Progenitor cell of endocrine pancreas (in vitro differentiated cells): ENCODE results near the gene MSL2. TPM values are rescaled to one million over a fixed set of nuclear protein-coding genes. Genes with fewer than 3 reads are reported as not detected.
"Not testable (repeated sequence)": the region's sequence is repeated elsewhere in the genome, so short reads cannot be mapped to it uniquely, and the experiment has no call there.

Experiments used
- DNase-seq: peaks from one replicate; pipeline ENCODE4 v3.0.0; 2021; ENCODE audit warnings: low spot score; ENCODE audit not compliant: unreplicated experiment
- H3K27ac Mint-ChIP-seq: 2 replicates; pipeline ENCODE4 v1.8.0; 2021; ENCODE audit warnings: mild to moderate bottlenecking, moderate library complexity, mixed read lengths
- H3K27me3 Mint-ChIP-seq: 2 replicates; pipeline ENCODE4 v1.8.0; 2021; ENCODE audit warnings: mixed read lengths
- H3K36me3 Mint-ChIP-seq: 2 replicates; pipeline ENCODE4 v1.8.0; 2022; ENCODE audit warnings: mixed read lengths; ENCODE audit not compliant: insufficient read depth
- H3K4me1 Mint-ChIP-seq: 2 replicates; pipeline ENCODE4 v1.8.0; 2021; ENCODE audit warnings: low read depth, mixed read lengths
- H3K4me3 Mint-ChIP-seq: 2 replicates; pipeline ENCODE4 v1.8.0; 2021; ENCODE audit warnings: low read depth, mild to moderate bottlenecking, moderate library complexity, mixed read lengths
- H3K9me3 Mint-ChIP-seq: 2 replicates; pipeline ENCODE4 v1.8.0; 2021; ENCODE audit warnings: low read depth, mixed read lengths
- total RNA-seq: library from RNA; stranded (reverse); gene quantifications from 2 replicates; pipeline ENCODE4 v1.2.1, GENCODE V29; 2021
- TF ChIP-seq, protein P1 (sequence below): fragments of 200-600 bp; sonication (generic); IDR thresholded peaks from one replicate; pipeline ENCODE4 v1.5.0; 2021; ENCODE audit warnings: antibody characterized with exemption, mild to moderate bottlenecking; ENCODE audit not compliant: unreplicated experiment

Gene MSL2
- total RNA-seq, 1 donor from 2014 or later = 39.9 TPM

DNA sequence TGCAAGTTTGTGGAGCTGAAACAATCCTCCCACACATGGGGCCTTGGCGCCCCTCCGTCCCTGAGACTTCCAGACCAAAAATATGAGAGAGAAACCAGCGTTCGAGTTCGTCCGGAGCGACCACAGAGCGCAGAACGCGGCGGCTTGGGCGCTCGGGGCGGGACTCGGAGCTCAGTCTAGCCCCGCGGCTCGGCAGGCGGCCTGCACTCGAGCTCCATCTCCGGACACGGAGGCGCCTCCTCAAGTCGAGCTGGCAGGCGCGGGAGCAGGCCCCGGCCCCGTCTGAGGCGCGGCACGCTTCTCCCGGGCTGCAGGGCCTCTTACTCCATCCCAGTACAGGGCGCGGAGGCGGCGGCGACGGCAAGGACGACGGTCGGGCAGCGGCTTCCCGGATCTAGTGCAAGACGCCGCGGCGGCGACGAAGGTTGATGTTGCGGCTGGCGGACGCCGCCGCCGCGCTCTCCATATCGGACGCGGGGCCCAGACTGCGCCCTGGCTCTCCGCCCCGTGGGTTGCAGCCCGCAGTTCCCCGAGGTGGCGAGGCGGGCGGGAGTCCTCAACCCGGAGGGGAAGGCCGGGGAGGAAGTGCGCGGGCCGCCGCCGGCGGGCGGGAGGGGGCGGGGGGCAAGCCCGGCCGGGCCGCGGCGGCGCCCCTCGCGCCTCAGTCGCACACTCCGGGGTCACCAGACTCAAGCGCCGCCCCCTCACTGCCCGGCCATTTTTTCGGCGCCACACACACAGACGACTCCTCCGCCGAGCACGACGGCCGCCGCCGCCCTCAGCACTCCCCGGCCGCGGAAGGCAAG is 674 bp downstream of the MSL2 start:
- H3K9me3 Mint-ChIP-seq = no peaks in the 10 kb centered on the region
- H3K36me3 Mint-ChIP-seq = peaks cover 2% of the 10 kb centered on the region
- no peaks in the 10 kb centered on the region for H3K27me3 Mint-ChIP-seq
- H3K4me1 Mint-ChIP-seq = peaks cover 37% of the 10 kb centered on the region
- H3K27ac Mint-ChIP-seq = peak overlapping the region; percentile 99
- H3K4me3 Mint-ChIP-seq = peak overlapping the region; percentile 98
- TF ChIP-seq, protein P1, sequence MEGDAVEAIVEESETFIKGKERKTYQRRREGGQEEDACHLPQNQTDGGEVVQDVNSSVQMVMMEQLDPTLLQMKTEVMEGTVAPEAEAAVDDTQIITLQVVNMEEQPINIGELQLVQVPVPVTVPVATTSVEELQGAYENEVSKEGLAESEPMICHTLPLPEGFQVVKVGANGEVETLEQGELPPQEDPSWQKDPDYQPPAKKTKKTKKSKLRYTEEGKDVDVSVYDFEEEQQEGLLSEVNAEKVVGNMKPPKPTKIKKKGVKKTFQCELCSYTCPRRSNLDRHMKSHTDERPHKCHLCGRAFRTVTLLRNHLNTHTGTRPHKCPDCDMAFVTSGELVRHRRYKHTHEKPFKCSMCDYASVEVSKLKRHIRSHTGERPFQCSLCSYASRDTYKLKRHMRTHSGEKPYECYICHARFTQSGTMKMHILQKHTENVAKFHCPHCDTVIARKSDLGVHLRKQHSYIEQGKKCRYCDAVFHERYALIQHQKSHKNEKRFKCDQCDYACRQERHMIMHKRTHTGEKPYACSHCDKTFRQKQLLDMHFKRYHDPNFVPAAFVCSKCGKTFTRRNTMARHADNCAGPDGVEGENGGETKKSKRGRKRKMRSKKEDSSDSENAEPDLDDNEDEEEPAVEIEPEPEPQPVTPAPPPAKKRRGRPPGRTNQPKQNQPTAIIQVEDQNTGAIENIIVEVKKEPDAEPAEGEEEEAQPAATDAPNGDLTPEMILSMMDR = no peak
- DNase-seq = peak; percentile 61

DNA sequence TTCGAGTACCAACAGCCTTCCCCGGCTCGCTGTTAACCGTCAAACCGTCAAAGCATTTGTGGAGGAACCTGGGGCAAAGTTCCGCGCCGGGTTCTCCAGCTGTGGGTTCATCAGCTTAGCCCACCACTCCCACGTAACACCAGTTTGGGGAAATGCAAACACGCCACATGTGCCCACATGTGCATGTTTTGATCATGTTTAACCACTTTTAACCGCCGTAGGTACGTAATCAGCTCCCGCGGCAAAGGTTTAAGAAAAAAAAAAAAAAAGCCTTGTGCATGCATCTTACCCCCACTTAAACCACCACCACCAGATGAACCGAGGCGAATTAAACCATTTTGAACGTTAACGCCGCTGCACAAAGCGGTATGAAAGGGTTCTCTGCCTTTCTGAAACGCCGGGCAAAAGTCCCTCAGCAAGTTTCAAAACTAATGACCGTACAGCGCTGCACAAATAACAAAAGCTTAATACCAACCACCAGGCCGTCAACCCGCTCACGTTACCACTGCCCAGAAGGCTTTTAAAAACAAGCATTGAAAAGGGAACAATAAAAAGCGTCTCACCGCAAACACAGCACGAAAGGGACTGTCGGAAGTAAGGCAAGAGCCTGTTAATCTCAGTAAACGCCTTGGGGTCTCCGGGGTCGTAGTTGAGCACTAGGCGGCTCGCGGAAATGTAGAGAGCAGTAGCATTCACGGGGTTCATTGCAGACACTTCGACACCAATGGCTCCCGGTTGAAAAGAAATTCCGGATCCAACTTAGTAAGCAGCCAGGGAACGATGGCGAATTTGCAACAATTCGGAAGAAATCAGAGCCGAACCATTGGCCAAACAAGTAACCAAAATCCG is 1.5 kb downstream of the MSL2 start:
- no peak for DNase-seq
- Mint-ChIP-seq H3K36me3 (peaks cover 2% of the 10 kb centered on the region), H3K27me3 (no peaks in the 10 kb centered on the region), H3K27ac (peak overlapping the region; percentile 98), H3K4me3 (peak overlapping the region; percentile 98), H3K9me3 (no peaks in the 10 kb centered on the region), H3K4me1 (peaks cover 37% of the 10 kb centered on the region)
- TF ChIP-seq, protein P1 = no peak

DNA sequence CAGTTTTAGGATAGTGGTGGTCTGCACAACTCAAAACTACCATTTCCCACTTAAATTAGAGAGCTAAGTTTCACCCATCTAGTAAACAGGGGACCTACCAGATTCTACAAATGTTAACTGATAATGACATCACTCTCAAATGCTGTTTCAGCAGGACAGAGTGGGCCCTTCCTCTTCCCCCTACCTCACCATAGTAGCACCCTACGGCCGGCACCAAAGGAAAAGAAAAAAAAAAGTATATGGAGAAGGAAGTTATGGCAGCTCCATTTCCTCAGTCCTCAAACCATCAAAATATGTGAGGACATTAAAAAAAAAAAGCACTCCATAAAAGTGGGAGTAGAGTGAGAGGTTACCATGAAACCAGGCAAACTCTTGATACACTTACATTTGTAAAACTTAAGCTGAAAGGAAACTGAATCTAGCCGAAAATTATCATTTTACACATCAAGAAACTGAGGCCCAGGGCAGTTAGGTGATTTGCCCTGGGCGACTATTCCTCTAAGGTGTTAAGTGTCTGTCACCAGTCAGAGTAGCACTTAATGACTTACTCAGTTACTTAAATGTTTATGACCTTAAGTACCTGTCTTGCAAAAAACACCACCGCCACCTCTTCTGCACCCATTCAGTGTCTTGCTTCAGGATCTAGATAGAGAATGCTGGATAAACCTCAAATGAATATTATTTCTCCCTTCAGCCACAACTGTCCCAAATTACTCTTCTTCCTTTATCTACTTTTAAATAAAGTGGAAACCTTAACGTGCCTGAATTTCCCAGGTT is 2.7 kb downstream of the MSL2 start:
- H3K9me3 Mint-ChIP-seq = no peaks in the 10 kb centered on the region
- DNase-seq = no peak
- peak overlapping the region; percentile 98 for H3K27ac Mint-ChIP-seq
- H3K27me3 Mint-ChIP-seq = no peaks in the 10 kb centered on the region
- H3K4me3 Mint-ChIP-seq = peak overlapping the region; percentile 98
- H3K4me1 Mint-ChIP-seq = peaks cover 41% of the 10 kb centered on the region
- TF ChIP-seq, protein P1 = no peak
- H3K36me3 Mint-ChIP-seq = peaks cover 2% of the 10 kb centered on the region

DNA sequence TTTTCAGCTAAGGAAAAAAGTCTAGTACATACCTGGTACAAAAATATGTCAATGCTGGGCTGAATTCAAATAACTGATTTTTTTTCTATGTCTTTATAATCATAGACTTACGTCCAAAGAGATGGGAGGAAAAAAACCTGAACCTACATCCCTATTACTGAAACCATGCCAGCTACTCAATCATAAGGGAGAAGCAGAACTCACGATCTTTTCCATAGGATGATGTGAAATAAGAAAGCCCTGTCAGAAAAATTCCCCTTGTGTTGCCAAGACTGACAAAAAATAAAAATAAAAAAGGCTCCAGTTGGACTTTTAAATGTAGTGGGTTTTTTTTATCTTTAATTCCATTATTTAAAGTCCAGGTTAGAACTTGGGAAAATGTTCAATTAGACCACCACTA is 3.3 kb downstream of the MSL2 start:
- Mint-ChIP-seq H3K27me3 (no peaks in the 10 kb centered on the region), H3K27ac (peak overlapping the region; percentile 9), H3K4me1 (peaks cover 42% of the 10 kb centered on the region), H3K4me3 (peak overlapping the region; percentile 98), H3K9me3 (no peaks in the 10 kb centered on the region), H3K36me3 (peaks cover 2% of the 10 kb centered on the region)
- no peak for DNase-seq
- TF ChIP-seq, protein P1 = no peak

DNA sequence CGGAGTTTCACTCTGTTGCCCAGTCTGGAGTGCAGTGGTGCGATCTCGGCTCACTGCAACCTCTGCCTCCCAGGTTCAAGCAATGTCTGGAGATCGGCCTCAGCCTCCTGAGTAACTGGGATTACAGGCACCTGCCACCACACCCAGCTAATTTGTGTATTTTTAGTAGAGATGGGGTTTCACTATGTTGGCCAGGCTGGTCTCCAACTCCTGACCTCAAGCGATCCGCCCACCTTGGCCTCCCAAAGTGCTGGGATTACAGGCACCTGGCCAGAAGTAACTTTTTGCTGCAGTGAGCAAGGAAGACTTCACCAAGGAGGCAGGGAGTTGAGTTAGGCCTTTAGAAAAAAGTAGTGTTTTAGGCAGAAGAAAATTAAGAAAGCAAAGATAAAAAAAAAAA is 3.9 kb downstream of the MSL2 start:
- not testable (repeated sequence) for H3K27me3 Mint-ChIP-seq, DNase-seq, H3K36me3 Mint-ChIP-seq, H3K27ac Mint-ChIP-seq, H3K9me3 Mint-ChIP-seq
- H3K4me1 Mint-ChIP-seq = peaks cover 38% of the 10 kb centered on the region
- peak overlapping the region; percentile 98 for H3K4me3 Mint-ChIP-seq
